ENCODE data around the gene NR0B2.
"Not testable (repeated sequence)": the region's sequence is repeated elsewhere in the genome, so short reads cannot be mapped to it uniquely, and the experiment has no call there.

Gene NR0B2, protein sequence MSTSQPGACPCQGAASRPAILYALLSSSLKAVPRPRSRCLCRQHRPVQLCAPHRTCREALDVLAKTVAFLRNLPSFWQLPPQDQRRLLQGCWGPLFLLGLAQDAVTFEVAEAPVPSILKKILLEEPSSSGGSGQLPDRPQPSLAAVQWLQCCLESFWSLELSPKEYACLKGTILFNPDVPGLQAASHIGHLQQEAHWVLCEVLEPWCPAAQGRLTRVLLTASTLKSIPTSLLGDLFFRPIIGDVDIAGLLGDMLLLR

DNA sequence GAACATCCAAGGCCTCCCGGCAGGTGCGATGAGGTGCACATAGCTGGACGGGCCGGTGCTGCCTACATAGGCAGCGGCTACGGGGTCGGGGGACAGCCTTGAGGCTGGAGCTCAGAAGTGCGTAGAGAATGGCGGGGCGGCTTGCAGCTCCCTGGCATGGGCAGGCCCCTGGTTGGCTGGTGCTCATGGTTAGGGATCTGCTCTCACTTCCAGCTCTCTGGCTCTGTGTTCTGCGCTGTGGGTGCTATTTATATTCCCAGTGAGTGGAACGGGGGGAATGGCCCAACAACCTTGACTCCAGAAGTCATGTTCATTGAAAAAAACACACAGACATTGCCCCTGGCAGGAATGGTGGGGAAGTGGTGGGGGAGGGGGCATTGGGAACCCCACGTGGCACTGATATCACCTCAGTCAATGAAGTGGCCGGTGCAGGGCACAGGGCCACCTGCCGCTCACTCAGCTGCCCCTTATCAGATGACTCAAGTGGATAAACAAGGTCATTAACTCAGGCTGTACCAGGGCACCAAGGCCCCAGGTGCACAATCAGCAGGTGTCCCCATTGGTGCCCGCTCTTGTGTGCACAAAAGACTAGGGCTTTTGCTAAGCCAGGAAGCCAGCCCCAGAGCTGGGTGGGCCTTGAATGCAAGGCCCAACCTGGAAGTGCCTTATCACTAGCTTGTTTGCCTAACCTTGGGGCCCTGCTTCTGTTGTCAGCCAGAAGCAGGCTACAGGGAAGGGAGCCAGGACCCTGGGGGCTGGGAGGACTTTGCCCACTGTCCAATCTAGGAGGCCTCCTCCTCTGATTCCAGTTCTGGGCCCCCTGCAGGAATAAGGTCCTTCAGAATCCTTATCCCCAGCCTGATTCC lies at the start of gene NR0B2:
Gene NR0B2, minus strand, starts transcription at position 222 of the 866 bp plus-strand sequence. Its CDS starts 35 bp downstream, at position 187.
- DNase-seq (ENCODE audit: low read depth): no peak

DNA sequence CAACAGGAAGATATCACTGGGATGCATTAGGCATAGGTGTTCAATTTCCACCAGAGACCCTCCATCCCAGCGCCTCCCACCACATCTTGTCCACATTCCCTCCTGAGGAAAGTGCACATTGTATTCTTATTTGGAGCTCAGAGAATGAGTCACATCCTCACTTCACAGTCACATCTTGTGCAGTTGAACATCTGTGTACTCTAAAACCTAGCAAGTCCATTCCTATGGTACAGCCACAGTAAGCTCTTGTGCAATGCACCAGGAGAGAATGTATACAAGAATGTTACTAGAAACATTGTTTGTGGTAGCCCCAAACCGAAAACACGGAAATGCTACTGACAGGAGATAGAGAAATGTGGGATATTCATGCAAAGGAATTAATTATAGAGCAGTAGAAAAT lies 48.1 kb upstream of the NR0B2 start:
- peak; percentile 36 for DNase-seq (ENCODE audit: low read depth)

DNA sequence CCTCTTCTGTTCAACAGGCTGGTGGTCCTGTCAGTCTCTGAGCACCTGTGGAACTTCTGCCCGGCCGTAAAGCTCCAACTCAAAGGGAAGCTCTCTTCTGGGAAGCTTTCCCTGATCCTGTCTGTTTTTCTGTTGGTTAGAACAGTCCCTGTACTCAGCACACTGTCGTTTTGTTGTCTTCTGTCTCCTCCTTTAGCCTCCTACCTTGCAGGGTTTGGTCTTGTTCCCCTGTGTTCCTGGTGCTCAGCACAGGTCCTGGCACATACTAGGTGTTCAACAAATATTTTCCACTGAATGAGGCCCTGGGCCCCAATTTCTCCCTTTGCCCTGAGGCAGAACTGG lies 46.8 kb upstream of the NR0B2 start:
- no peak for DNase-seq (ENCODE audit: low read depth)

- no peak for DNase-seq (ENCODE audit: low read depth)
Observed at GRCh38 chr1:26959722-26960624, 46.2 kb upstream of the NR0B2 start, which contains the start of gene KDF1. KDF1 (minus strand) TSS chr1:26960468; CDS start chr1:26952380, 8,088 bp downstream.

DNA sequence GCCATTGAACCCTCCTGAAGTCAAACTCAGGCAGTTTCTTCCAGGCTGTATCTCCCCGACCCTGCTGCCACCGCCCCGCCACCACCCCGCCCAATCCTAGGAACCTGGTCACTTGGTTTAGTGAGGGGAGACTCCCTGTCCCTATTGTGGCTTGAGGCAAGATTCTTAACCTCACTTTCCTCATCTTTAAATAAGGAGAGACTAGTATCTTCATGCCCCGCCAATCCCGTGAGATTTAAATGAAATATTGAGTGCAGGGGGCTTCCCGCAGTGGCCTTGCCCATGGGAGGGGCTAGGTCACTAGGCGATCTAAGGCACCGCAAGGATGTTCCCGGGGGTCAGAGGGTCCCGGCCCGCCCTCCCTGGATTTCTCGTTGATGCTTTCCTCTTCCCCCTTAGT lies 45.5 kb upstream of the NR0B2 start:
- no peak for DNase-seq (ENCODE audit: low read depth)

GRCh38 chr1:26957306-26957705 lies 43.5 kb upstream of the NR0B2 start:
- no peak for DNase-seq (ENCODE audit: low read depth)

GRCh38 chr1:26956321-26956720 lies 42.5 kb upstream of the NR0B2 start:
- DNase-seq (ENCODE audit: low read depth): no peak

DNA sequence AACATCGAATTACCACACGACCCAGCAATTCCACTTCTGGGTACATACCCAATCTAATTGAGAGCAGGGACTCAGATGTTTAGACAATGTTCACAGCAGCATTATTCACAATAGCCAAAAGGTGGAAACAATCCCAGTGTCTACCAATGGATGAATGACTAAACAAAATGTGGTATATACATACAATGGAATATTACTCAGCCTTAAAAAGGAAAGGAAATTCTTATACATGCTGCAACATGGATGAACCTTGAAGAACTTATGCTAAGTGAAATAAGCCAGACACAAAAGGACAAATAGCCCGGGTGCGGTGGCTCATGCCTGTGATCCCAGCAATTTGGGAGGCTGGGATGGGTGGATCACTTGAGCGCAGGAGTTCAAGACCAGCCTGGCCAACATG lies 39.6 kb upstream of the NR0B2 start:
- DNase-seq (ENCODE audit: low read depth): no peak

DNA sequence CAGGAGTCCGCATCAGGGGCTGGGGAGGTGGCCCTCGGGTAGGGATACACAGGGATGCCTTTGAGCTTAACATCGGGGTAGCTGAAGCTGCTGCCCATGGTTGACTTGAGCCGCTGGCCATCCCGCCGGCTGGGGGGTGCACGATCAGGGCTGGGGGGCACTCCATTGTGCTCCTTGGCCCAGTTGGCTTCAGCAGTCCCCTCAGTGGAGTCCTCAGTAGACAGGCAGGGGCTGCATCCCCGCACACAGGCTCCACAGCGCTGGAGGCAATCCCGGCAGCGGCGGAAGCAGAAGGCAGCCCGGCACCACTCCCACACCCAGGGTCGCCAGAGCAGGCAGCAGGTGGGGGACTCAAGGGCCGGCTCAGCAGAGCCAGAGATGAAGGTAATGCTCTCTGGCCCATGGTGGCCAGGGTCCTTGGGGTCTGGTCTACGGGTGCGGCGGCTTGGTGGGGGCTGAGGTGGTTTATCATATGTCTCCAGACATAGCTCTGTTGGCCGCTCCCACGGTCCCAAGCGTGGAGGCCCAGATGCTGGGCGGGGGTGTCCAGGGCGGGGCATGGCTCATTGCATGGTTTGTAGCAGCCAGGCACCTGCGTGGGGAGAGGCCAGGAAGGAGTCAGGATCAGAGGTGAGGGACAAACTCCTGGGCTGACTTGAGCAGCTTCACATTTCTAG lies 38.2 kb upstream of the NR0B2 start:
- DNase-seq (ENCODE audit: low read depth): no peak

- DNase-seq (ENCODE audit: low read depth): no peak
Observed at GRCh38 chr1:26951216-26951615, 37.4 kb upstream of the NR0B2 start.

GRCh38 chr1:26950602-26951001 lies 36.8 kb upstream of the NR0B2 start:
- no peak for DNase-seq (ENCODE audit: low read depth)

DNA sequence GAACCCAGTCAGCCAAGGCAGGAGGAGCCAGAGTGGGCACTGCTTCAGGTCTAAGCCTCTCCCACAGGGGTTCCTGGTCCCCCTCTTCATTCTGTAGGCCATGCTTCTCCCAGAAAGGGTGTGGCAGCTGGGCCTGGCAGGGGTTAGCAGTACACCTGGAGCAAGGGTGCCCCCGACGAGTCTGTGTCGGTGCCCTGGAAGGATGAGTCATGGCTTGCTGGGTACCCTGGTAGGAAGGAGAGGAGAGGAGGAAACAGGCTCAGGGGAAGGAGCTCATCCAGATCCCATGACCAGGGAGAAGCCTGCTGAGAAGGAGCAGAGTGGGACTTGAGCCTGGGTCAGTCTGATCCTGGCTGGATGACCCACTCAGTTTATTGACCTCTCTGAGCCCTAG lies 36.1 kb upstream of the NR0B2 start:
- DNase-seq (ENCODE audit: low read depth): no peak

GRCh38 chr1:26949266-26949925 lies 35.6 kb upstream of the NR0B2 start:
- no peak for DNase-seq (ENCODE audit: low read depth)

- DNase-seq (ENCODE audit: low read depth): not testable (repeated sequence)
Observed at GRCh38 chr1:26948725-26949057, 34.9 kb upstream of the NR0B2 start.

GRCh38 chr1:26946270-26946669 lies 32.5 kb upstream of the NR0B2 start:
- no peak for DNase-seq (ENCODE audit: low read depth)

GRCh38 chr1:26945728-26946127 lies 32.0 kb upstream of the NR0B2 start:
- no peak for DNase-seq (ENCODE audit: low read depth)

DNA sequence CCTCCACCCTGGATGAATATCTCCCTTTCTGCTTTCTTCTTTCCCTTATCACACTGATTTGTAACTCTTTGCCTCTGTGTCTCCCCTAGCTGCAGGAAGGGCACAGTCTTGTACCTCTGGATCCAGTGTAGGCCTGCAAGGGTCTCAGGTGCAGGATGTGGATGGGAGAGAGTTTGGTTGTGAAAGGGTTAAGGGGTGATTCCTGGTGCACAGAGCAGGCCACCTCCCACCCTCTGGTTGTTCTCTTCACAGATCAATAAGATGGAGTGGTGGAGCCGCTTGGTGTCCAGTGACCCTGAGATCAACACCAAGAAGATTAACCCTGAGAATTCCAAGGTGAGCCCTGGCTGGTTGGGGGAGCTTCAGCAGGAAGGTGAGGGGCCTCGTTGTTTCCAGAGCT lies 31.4 kb upstream of the NR0B2 start:
- no peak for DNase-seq (ENCODE audit: low read depth)

GRCh38 chr1:26942656-26943055 lies 28.9 kb upstream of the NR0B2 start:
- no peak for DNase-seq (ENCODE audit: low read depth)

- no peak for DNase-seq (ENCODE audit: low read depth)
Observed at GRCh38 chr1:26941311-26941710, 27.5 kb upstream of the NR0B2 start.

GRCh38 chr1:26938659-26939025 lies 24.9 kb upstream of the NR0B2 start:
- no peak for DNase-seq (ENCODE audit: low read depth)

GRCh38 chr1:26938004-26938658 lies 24.4 kb upstream of the NR0B2 start:
- no peak for DNase-seq (ENCODE audit: low read depth)

All from HS-27A (cell line).